ENCODE measurements around the gene SGK1.
"Not testable (repeated sequence)": the region's sequence is repeated elsewhere in the genome, so short reads cannot be mapped to it uniquely, and the experiment has no call there.

The SGK1 gene

DNA sequence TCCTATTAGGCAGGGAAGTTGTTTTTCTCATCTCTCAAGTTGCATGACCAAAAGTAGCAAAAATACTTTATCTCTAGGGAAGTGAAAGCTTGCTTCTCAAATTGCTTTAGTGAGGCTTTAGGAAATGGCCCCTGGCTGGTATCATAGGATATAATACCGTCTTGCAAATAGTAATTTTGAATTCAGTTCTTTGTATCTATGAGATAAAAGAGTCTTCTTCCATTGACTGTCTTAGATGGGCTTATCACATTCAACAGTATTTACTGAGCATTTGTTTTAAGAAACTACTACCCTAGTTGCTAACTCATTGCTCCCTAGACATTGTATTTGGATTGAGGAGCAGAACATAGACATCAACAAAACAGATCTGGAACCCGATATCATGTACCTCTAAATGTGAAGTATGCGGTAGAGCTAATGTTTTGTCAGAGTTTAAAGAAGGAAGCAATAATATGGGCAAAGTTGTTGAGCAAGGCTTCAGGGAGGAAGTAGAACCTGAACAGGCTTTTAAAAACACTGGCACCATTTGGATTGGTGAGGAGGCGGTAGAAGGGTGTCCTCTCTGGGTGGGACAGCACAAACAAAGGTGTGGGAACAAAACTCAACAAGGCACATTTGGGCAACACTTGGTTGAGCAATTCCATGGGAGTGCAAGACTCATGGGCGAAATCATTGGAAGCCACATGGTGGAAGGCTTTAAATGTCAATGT lies 101.5 kb downstream of the SGK1 start:
- TF ChIP-seq, protein P1, sequence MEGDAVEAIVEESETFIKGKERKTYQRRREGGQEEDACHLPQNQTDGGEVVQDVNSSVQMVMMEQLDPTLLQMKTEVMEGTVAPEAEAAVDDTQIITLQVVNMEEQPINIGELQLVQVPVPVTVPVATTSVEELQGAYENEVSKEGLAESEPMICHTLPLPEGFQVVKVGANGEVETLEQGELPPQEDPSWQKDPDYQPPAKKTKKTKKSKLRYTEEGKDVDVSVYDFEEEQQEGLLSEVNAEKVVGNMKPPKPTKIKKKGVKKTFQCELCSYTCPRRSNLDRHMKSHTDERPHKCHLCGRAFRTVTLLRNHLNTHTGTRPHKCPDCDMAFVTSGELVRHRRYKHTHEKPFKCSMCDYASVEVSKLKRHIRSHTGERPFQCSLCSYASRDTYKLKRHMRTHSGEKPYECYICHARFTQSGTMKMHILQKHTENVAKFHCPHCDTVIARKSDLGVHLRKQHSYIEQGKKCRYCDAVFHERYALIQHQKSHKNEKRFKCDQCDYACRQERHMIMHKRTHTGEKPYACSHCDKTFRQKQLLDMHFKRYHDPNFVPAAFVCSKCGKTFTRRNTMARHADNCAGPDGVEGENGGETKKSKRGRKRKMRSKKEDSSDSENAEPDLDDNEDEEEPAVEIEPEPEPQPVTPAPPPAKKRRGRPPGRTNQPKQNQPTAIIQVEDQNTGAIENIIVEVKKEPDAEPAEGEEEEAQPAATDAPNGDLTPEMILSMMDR (IDR thresholded peaks at IDR 0.05; ENCODE audit: control extremely low read depth, extremely low read depth, low read depth, missing control alignments): no peak
- ChIA-PET CTCF (interaction anchor here (1.0 to 1.7 kb wide), 3 partner anchors 13 to 424 kb away, joined by 3 to 4 read pairs (median 3); no protein-coding TSS in a partner anchor), POLR2A (no interaction called here)
- DNase-seq (ENCODE audit: extremely low spot score): peak; percentile 32

DNA sequence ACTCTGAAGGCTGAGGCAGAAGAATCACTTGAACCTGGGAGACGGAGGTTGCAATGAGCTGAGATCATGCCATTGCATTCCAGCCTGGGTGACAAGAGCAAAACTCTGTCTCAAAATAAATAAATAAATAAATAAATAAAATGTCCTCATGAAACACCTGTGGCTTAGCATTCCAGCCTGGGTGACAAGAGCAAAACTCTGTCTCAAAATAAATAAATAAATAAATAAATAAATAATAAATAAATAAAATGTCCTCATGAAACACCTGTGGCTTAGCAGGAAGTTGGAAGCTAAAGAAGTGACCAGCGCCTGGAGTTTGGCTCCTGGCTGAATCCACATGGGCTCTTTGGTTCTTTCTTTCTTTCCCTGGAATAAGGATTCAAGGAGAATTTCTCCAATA lies 104.5 kb downstream of the SGK1 start:
- CTCF ChIA-PET: interaction anchor here (1.1 to 2.1 kb wide), 5 partner anchors 9 to 427 kb away, joined by 3 to 7 read pairs (median 5); no protein-coding TSS in a partner anchor
- POLR2A ChIA-PET; DNase-seq (ENCODE audit: extremely low spot score): not testable (repeated sequence)

DNA sequence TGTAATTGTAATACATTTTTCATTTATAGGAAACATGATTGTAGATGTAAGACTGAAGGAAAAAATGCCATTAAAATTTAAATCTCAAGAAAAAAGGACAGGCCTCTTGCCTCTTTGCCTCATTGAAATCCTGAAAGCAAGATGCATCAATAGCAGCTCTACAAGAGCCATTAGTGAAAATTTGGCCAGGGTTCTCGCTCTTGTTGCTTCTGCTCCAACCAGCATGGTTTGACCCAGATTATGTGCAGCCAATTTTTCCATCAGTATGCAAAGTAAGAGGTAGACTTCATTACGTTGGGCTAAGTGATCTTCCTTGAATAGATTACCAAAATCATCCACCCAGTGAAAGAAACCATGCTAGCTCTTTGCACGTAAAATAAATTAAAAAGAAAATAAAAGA lies 106.6 kb downstream of the SGK1 start:
- DNase-seq (ENCODE audit: extremely low spot score): no peak
- TF ChIP-seq, protein P1 (IDR thresholded peaks at IDR 0.05; ENCODE audit: control extremely low read depth, extremely low read depth, low read depth, missing control alignments): no peak
- ChIA-PET CTCF (interaction anchor here (0.9 to 1.0 kb wide), 2 partner anchors 16 to 32 kb away, joined by 3 read pairs; no protein-coding TSS in a partner anchor), POLR2A (no interaction called here)

DNA sequence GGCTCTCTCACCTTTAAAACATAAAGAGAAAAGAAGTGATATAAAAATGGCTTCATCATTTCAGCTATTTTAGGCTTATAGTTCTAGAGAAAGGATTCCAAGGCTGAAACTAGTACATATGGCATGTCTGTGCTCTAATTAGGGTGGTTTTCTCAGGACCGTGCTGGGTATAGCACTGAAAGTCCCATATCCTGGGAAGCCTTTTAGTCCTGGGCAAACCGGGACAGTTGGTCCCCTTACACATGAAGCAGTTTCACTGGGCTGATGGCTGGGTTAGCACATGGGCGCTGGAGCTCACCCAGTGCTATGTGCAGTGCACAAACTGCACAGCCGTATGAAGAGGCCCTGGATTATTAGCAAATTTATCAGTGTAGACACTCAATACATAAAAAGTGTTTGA lies 110.5 kb downstream of the SGK1 start:
- CTCF ChIA-PET: interaction anchor here (0.8 to 1.9 kb wide), 2 partner anchors 9 to 10 kb away, joined by 3 to 5 read pairs; no protein-coding TSS in a partner anchor

DNA sequence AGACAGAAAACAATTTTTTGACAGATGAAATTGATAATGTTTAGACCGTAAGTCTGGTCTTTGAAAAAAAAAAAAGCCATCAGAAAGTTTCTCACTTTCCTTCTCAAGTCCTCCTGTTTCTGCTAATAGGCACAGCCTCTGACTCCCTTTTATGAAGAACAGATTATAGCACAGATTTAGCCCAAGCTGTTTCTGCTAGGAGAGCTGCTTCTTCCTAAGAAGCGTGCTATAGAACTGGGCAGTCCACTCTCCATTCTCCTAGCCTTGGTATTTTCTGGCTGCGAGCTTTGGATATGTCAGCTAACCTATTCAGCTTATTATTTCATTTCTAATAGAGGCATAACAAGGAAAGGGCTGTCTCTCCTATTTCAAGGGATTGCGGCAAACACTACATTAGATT lies 112.5 kb downstream of the SGK1 start:
- POLR2A ChIA-PET: no interaction called here
- no peak for DNase-seq (ENCODE audit: extremely low spot score)
- TF ChIP-seq, protein P1 (IDR thresholded peaks at IDR 0.05; ENCODE audit: control extremely low read depth, extremely low read depth, low read depth, missing control alignments): no peak
- CTCF ChIA-PET: interaction anchor here (1.3 kb wide), 1 partner anchor 97 kb away, joined by 3 read pairs; no protein-coding TSS in a partner anchor

More for the DNA sequence above, 110.5 kb downstream of the SGK1 start:
- POLR2A ChIA-PET: no interaction called here
- TF ChIP-seq, protein P1 (IDR thresholded peaks at IDR 0.05; ENCODE audit: control extremely low read depth, extremely low read depth, low read depth, missing control alignments): no peak
- DNase-seq (ENCODE audit: extremely low spot score): no peak

DNA sequence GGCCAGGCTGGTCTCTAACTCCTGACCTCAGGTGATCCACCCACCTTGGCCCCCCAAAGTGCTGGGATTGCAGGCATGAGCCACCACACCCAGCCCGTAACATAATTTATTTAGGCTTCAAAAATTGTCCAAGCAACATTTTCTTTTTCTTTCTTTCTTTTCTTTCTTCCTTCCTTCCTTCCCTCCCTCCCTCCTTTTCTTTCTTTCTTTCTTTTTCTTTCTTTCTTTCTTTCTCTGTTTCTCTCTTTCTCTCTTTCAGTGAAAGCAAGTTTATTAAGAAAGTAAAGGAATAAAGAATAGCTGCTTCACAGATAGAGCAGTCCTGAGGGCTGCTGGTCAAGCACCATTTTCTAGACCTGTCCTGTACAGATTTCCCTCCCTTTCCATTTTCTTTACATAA lies 113.2 kb downstream of the SGK1 start:
- POLR2A ChIA-PET; DNase-seq (ENCODE audit: extremely low spot score); CTCF ChIA-PET: not testable (repeated sequence)

DNA sequence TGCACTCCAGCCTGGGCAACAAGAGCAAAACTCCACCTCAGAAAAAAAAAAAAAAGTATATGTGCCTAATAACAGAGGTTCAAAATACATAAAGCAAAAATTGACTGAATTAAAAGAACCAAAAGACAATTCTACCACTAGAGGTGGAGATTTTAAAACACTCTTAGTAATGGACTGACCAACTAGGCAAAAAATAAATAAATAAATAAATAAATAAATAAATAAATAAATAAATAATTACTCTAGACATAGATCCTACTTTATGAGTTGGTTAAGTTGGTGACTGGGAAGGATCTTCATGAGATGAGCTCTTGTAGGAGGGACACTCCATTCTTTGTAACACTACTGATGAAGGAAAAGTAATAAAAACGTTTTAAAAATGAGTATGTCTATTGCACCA lies 113.9 kb downstream of the SGK1 start:
- no peak for DNase-seq (ENCODE audit: extremely low spot score)
- CTCF ChIA-PET: no interaction called here
- TF ChIP-seq, protein P1 (IDR thresholded peaks at IDR 0.05; ENCODE audit: control extremely low read depth, extremely low read depth, low read depth, missing control alignments): no peak
- POLR2A ChIA-PET: no interaction called here
